Prostate gland (tissue), 2 donors: ENCODE results near the gene MFF.

Experiments
- POLR2A ChIP-seq: fragments of 450-650 bp; IDR thresholded peaks from one replicate; pipeline ENCODE4 v1.6.1; 2016; ENCODE audit warnings: antibody characterized with exemption, mild to moderate bottlenecking
- POLR2AphosphoS5 ChIP-seq: sonication (generic); formaldehyde crosslinking; IDR thresholded peaks from one replicate; pipeline ENCODE4 v1.6.1; 2017; ENCODE audit warnings: antibody characterized with exemption
- TF ChIP-seq, protein P1 (sequence below), 4 experiments: fragments of 200-600 bp in 2 of 4; fragments of 450-650 bp in 2 of 4; sonication (generic) in 2 of 4; IDR thresholded peaks; 1 replicate in 3 of 4; 2 replicates in 1 of 4; pipeline ENCODE4 v1.5.1; 2016 to 2019; ENCODE audit warnings: antibody characterized with exemption in 4 of 4, mild to moderate bottlenecking in 2 of 4, moderate library complexity in 2 of 4

- TF ChIP-seq, protein P1, sequence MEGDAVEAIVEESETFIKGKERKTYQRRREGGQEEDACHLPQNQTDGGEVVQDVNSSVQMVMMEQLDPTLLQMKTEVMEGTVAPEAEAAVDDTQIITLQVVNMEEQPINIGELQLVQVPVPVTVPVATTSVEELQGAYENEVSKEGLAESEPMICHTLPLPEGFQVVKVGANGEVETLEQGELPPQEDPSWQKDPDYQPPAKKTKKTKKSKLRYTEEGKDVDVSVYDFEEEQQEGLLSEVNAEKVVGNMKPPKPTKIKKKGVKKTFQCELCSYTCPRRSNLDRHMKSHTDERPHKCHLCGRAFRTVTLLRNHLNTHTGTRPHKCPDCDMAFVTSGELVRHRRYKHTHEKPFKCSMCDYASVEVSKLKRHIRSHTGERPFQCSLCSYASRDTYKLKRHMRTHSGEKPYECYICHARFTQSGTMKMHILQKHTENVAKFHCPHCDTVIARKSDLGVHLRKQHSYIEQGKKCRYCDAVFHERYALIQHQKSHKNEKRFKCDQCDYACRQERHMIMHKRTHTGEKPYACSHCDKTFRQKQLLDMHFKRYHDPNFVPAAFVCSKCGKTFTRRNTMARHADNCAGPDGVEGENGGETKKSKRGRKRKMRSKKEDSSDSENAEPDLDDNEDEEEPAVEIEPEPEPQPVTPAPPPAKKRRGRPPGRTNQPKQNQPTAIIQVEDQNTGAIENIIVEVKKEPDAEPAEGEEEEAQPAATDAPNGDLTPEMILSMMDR (IDR thresholded peaks at IDR 0.05), result no peak
- TF ChIP-seq POLR2AphosphoS5, result no peak
- no peak for TF ChIP-seq POLR2A
These were observed 44.2 kb upstream of the MFF start for GRCh38 chr2:227280895-227281294.
